Measurements from ENCODE around the gene SRSF2.

Gene SRSF2

DNA sequence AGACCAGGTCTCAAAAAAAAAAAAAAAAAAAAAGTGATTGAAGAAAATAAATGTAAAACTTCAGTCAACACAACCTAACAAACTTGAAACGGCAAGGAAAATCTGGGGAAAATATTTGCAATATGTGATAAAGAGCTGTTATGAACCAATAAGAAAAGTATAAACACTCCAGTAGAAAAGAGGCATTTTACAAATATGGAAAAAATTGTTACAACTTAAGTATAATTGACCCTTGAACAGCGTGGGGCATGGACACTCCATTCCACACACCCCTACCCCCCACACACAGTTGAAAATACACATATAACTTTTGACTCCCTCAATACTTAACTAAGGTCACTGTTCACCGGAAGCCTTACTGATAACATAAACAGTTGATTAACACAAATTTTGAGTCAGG, 21.4 kb upstream of the SRSF2 start:
- TF ChIP-seq CTCF (IDR thresholded peaks at IDR 0.05; ENCODE audit: insufficient read depth, low read length, poor library complexity, severe bottlenecking) (no peak), EZH2phosphoT487 (conservative IDR thresholded peaks at IDR 0.05; ENCODE audit: low read length) (no peak)
- Histone ChIP-seq H3K4me2 (ENCODE audit: low read depth, low read length, poor library complexity, severe bottlenecking) (no peak overlapping the region), H2AFZ (ENCODE audit: low read depth, low read length, severe bottlenecking) (no peak overlapping the region), H3K36me3 (ENCODE audit: low read length) (no peaks in the 10 kb centered on the region), H3K9me2 (replicated peaks; ENCODE audit: insufficient read depth, low read length) (no peaks in the 10 kb centered on the region), H3K79me2 (ENCODE audit: insufficient read depth, low read length) (no peaks in the 10 kb centered on the region), H3K9ac (ENCODE audit: low read length) (no peak overlapping the region), H3K9me3 (ENCODE audit: insufficient read depth, low read length) (no peaks in the 10 kb centered on the region), H4K20me1 (ENCODE audit: low read depth, low read length) (no peaks in the 10 kb centered on the region), H3F3A (ENCODE audit: insufficient read depth) (no peaks in the 10 kb centered on the region; the same call in 1 of the 2 replicates), H3K27me3 (ENCODE audit: low read length) (no peaks in the 10 kb centered on the region), H3K27ac (ENCODE audit: low read depth, low read length) (no peak overlapping the region), H3K4me3 (ENCODE audit: insufficient read depth, low read length, poor library complexity, severe bottlenecking) (no peak overlapping the region)

- TF ChIP-seq CTCF (IDR thresholded peaks at IDR 0.05; ENCODE audit: insufficient read depth, low read length, poor library complexity, severe bottlenecking) (no peak), EZH2phosphoT487 (conservative IDR thresholded peaks at IDR 0.05; ENCODE audit: low read length) (no peak)
- no peaks in the 10 kb centered on the region; the same call in 1 of the 2 replicates for H3K36me3 ChIP-seq (ENCODE audit: low read length)
- no peaks in the 10 kb centered on the region for H3K27me3 ChIP-seq (ENCODE audit: low read length)
- no peaks in the 10 kb centered on the region for H3K9me3 ChIP-seq (ENCODE audit: insufficient read depth, low read length)
- H3F3A ChIP-seq (ENCODE audit: insufficient read depth) = no peaks in the 10 kb centered on the region; the same call in 1 of the 2 replicates
- H3K4me2 ChIP-seq (ENCODE audit: low read depth, low read length, poor library complexity, severe bottlenecking) = no peak overlapping the region
- no peaks in the 10 kb centered on the region for H4K20me1 ChIP-seq (ENCODE audit: low read depth, low read length)
- no peak overlapping the region for H3K27ac ChIP-seq (ENCODE audit: low read depth, low read length)
- H3K79me2 ChIP-seq (ENCODE audit: insufficient read depth, low read length) = no peaks in the 10 kb centered on the region
- H3K9ac ChIP-seq (ENCODE audit: low read length) = no peak overlapping the region
- H2AFZ ChIP-seq (ENCODE audit: low read depth, low read length, severe bottlenecking) = no peak overlapping the region
- H3K9me2 ChIP-seq (replicated peaks; ENCODE audit: insufficient read depth, low read length) = no peaks in the 10 kb centered on the region
- no peak overlapping the region for H3K4me3 ChIP-seq (ENCODE audit: insufficient read depth, low read length, poor library complexity, severe bottlenecking)
Measured at GRCh38 chr17:76757256-76757655, 20.1 kb upstream of the SRSF2 start.

DNA sequence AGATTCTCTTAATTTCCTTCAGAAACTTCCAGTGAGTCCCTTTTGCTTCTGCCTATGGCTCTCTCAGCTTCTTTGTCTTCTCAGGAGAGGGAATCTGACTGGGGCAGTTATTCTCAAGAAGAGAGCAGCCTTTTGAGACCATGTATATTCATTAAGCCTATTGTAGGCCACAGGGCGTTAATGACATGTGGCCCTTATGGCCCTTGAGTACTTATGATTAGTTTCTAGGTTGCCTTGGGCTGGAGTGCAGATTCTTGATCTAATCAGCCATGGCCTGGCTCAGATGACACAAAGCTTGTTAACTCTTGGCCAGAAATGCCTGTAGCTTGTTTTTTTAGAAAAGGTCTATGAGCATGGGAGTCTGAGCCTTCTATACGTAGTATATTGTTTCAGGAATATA, 18.2 kb upstream of the SRSF2 start:
- Histone ChIP-seq H3K4me2 (ENCODE audit: low read depth, low read length, poor library complexity, severe bottlenecking) (no peak overlapping the region), H3K79me2 (ENCODE audit: insufficient read depth, low read length) (no peaks in the 10 kb centered on the region), H3K9me3 (ENCODE audit: insufficient read depth, low read length) (no peaks in the 10 kb centered on the region), H3K9ac (ENCODE audit: low read length) (no peak overlapping the region), H3K36me3 (ENCODE audit: low read length) (no peaks in the 10 kb centered on the region; the same call in 1 of the 2 replicates), H3K27ac (ENCODE audit: low read depth, low read length) (no peak overlapping the region), H3K4me3 (ENCODE audit: insufficient read depth, low read length, poor library complexity, severe bottlenecking) (no peak overlapping the region), H4K20me1 (ENCODE audit: low read depth, low read length) (no peaks in the 10 kb centered on the region), H3K9me2 (replicated peaks; ENCODE audit: insufficient read depth, low read length) (no peaks in the 10 kb centered on the region), H2AFZ (ENCODE audit: low read depth, low read length, severe bottlenecking) (no peak overlapping the region), H3F3A (ENCODE audit: insufficient read depth) (no peaks in the 10 kb centered on the region), H3K27me3 (ENCODE audit: low read length) (no peaks in the 10 kb centered on the region)
- TF ChIP-seq CTCF (IDR thresholded peaks at IDR 0.05; ENCODE audit: insufficient read depth, low read length, poor library complexity, severe bottlenecking) (no peak), EZH2phosphoT487 (conservative IDR thresholded peaks at IDR 0.05; ENCODE audit: low read length) (no peak)
